GM19351 (cell line): ENCODE measurements around the gene TMEM178B.
A peak's percentile ranks its signal among the peaks of the same experiment; 100 is the strongest.
"Not testable (repeated sequence)": the region's sequence is repeated elsewhere in the genome, so short reads cannot be mapped to it uniquely, and the experiment has no call there.

Source experiments
- ATAC-seq: cut with Tn5 transposase; IDR thresholded peaks from one replicate; pipeline ENCODE4 v1.9.1; 2021; ENCODE audit warnings: mild to moderate bottlenecking, moderate library complexity; ENCODE audit not compliant: unreplicated experiment

The TMEM178B gene

DNA sequence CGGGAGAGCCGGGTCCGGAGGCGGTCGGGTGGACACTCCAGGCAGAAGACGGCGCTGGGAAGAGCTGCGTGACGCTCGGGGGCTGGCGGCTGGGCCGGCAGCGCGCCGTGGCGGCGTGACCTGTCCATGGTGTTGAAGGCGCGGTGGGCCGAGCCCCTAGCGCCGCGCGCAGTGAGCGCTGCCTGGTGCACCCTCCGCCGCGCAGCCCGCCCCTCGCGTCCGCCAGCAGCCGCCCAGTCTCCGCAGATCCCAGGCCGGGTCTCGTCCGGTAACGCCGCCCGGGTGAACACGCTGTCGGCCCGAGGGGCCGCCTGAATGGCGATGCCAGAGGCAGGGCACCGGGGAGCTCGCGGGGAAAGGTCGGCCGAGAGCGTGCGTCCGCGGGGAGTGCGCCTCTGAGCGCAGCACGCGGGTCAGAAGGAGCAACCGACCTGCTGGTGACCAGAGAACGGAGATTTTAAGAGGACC lies 657 bp upstream of the TMEM178B start:
- ATAC-seq: peak; percentile 19

DNA sequence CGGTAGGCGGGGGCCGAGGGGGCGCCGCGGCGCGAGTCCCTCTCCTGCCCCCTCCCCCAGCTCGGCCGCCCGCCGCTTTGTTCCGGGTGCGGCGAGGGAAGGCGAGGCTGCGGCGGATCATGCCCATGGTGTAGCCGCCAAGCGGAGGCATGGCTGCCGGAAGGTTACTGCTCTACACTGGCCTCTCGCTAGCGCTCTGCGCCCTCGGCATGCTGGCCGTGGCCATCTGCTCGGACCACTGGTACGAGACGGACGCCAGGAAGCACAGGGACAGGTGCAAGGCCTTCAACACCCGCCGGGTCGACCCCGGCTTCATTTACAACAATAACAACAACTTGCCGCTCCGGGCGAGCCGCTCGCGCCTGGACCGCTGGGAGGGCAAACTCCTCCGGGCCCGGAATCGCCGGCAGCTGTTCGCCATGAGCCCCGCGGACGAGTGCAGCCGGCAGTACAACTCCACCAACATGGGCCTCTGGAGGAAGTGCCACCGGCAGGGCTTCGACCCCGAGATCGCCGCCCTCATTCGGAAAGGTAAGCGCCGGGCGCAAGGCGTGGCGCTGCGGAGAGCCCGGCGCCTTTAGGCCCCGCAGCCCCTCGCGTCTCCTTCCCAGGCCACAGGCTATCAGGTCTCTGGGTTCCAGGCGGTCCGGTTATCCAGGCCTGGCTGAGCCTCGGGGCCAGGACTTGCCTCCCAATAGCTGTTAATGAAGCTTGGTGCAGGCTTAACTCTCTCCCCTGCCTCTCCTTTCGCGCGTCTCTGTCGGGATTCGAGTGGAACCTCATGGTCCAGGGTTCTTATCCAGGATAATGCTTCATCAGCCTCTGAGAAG lies 513 bp downstream of the TMEM178B start:
- peak; percentile 41 for ATAC-seq

DNA sequence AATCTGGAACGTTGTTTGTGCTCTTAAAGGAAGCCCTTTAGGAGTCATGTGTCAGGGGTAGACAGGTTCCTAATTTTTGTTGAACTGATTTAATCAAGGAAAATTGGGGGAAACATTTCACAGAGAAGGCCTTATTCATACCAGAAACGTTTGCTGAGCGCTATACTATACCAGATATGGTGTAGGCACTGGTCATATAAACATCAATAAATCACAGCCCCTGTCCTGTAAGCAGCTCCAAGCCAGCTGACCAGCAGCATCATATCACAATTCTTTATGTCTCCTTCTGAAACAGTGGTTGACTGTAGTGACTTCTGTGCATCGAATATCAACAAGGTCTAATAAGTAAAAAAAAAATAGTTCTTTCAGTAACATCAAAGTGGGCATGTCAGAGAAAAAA lies 1.1 kb downstream of the TMEM178B start:
- ATAC-seq: no peak

DNA sequence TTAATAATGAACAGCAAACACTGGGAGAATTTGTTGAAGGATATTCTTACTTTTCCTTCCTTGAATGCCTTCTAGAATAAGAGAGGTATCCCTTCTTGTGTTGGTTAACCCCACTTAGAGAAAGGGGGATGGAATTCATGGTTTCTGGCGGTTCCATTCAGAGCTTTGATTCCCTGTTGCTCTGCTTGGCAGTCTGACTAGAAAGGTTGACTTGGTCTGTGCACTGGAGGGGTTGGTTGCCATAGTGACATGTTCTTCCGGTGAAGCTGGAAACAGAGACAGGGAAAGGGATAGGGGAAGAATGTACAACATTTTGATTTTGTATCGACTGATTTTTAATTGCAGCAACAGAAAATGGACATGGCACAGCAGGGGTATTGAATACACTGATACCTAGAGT lies 2.5 kb downstream of the TMEM178B start:
- ATAC-seq: no peak

DNA sequence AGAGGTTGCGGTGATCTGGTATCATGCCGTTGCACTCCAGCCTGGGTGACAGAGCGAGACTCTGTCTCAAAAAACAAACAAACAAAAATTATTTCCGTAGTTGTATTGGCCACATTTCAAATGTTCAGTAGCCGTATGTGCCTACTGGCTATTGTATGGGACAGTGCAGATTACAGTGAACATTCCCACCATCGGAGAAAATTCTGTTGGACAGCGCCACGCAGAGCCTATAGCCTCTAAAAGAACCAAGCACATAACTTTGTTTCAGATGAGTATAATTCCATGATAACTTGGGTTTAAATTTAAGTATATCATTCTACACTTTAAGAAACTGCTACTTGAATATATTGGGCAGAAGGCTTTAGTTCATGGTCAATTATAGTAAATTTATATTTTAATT lies 5.4 kb downstream of the TMEM178B start:
- ATAC-seq: no peak

DNA sequence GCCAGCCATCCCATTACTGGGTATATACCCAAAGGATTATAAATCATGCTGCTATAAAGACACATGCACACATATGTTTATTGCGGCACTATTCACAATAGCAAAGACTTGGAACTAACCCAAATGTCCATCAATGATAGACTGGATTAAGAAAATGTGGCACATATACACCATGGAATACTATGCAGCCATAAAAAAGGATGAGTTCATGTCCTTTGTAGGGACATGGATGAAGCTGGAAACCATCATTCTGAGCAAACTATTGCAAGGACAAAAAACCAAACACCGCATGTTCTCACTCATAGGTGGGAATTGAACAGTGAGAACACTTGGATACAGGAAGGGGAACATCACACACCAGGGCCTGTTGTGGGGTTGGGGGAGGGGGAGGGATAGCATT lies 15.6 kb downstream of the TMEM178B start:
- ATAC-seq: not testable (repeated sequence)

DNA sequence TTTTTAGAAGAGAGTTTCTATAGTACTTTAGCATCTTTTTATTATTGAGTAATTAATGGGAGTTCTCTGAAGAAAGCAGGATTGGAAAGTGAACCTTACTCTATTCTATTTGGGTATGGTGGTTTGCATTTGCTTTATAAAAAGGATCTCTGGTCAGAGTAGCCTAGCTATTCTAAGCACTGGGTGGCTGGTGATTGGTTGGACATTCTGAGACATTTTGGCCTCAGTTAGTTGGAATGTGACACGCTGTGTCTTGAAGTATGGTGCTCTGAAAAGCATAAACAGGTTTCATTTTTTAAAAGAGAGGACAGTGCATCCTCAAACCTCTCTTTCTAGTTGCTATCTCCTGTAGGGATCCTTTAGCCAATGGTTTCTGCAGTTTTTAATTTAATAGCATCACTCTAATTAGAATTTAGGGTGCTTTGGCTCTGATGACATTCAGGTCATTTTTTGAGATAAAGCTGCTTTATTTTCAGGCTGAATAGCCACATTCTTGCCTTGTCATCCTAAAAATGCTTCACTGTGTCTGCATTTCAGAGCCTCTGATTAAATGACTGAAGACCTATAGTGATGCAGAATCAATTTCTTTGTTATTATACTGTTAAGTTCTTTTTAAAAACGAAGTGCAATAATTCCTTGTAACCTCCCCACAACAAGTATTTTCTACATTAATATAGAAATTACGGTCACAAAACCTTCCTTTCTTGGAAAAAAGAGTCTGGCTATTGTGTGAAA lies 20.6 kb downstream of the TMEM178B start:
- no peak for ATAC-seq

DNA sequence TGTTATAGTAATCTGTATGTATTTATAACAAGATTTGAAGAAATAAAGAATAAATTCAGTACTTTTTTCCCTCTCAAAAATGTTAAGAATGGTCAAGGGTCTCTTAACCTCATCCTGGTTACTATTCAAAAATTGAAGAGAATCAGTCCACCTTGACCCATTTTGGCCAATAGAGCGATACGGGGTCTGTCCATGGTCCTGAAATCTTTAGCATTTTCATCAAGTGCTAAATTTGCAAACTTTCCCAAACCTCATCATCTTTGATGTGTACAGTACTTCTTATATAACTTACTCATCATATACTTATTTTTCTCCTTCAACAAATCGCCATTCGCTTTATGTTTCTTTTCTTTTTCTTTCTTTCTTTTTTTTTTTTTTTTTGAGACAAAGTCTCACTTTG lies 23.6 kb downstream of the TMEM178B start:
- ATAC-seq: no peak

DNA sequence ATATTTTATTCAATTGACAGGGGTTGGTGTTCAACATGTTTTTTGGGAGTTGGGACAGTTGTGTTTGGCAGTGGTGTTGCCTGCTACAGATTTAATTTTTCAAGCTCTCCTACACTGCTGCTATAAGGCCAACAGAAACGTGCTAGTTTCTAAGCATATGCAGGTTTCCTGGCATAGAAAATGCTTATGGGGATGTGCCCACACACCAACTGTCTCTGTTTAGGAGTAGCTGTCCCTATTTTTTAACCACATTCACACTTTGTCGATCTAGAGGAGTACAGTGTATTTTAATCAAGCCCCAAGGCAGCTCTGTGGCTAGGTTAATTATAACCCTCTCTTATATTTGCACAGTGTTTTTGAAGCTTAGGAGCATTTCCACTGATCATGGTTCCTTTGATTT lies 28.6 kb downstream of the TMEM178B start:
- ATAC-seq: no peak

DNA sequence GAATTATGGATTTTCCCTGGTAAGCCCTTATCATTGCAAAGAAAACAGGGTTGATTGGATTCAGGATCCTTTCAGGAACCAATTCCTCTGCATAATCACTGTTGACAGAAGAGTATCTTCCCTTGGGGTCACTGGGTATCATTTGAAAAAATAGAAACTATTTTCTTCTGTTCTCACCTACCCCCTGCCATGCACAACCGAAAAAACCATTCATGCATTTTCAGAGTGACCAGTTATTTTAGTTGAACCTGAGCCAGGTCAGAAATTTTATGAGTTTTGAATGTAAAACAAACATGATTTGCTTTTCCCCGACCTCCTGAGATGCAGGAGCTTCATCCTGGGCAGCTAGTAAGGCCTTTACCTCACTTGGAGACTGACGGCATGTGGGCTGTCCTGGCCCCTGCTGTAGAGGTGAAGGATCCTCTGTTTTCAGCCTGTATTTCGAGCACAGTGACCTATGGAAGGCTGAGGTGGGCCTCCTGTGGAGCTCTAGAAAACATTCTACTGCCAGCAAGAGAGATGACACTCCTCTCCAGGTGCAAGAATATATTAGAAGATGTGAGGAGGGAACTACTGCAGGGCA lies 30.1 kb downstream of the TMEM178B start:
- no peak for ATAC-seq

DNA sequence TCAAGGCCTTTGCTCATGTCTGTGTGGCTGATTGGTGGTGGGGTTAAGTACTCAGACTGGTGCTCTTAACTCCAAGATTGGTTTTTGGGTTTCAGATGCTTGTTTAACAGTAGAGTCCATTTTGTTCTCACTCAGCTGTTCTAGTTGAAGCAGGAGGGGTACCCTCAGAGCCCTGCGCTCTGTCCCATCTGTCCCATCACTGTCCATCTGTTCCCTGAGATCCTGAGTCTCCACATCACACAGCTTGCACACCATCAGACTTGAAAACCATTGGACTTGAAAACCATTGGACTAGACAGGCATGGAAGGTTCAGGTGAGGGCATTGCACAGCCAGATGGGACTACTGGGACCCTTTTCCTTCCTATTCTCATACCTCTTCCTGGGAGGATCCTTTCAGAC lies 39.3 kb downstream of the TMEM178B start:
- no peak for ATAC-seq

DNA sequence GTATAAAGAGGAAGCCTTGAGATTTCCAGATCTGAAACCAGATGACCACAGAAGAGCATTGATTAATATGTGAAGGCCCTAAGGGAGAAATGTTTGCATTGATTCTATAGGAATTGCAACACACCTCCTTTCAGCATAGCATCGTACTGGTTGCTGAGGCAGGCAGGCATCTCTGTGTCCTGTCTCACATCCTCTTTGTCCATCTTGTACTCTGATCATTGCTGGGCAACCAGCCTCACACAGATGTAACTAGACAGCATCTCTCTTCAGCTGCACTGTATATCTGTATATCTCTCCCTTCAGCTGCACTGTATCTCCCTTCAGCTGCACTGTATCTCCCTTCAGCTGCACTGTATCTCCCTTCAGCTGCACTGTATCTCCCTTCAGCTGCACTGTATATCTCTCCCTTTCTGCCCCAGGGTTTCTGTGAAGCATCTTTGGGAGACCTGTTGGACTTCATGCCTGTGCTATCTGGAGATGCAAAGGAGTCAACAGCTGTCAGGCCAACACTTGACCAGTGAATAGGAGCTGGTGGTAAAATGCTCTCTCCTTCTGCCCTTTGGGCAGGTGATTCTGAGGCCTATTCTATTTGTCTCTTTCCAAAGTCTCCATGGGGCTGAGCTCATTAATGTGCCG lies 40.3 kb downstream of the TMEM178B start:
- ATAC-seq: no peak

DNA sequence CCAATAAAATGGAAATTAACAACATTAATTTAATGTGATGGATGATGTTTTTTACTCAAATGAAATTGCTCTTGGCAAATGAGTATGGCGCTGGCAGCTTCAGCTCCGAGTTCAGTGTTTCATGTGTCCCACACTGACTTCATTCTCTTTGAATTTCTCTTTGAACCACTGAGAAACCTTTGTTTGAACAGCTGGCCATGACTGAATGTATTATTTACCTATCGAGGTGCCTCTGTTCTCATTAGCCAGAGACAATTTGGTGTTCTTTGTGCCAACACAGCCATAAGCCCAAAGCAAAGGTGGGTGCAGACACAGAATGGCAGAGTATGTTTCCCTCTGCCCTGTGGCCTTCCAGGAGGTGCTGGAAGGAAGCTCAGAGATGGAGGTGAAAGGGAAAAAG lies 42.1 kb downstream of the TMEM178B start:
- ATAC-seq: no peak

DNA sequence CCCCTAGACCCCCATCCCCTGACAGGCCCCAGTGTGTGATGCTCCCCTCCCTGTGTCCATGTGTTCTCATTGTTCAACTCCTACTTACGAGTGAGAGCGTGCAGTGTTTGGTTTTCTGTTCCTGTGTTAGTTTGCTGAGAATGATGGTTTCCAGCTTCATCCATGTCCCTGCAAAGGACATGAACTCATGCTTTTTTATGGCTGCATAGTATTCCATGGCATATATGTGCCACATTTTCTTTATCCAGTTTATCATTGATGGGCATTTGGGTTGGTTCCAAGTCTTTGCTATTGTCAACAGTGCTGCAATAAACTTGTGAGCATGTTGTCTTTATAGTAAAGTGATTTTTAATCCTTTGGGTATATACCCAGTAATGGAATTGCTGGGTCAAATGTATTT lies 42.8 kb downstream of the TMEM178B start:
- not testable (repeated sequence) for ATAC-seq

DNA sequence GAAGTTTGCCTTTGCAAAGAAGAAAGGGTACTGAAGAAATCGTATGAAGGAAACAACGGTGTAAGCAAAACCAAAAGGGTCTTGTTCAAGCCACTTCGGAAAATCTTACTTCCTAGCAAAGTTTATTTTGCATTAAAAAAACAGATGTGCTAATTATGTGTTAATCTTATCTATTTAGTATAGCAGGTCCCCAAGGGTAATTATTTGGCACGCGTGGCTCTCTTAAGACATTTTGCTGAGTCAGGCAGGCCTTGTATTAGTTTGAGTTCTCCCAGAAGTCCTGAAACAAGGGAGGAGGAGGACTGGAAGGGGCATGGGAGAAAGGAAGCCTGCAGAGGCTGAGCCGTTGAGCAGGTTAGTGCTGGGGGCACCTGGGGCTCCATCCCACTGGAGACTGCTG lies 44.9 kb downstream of the TMEM178B start:
- ATAC-seq: no peak

DNA sequence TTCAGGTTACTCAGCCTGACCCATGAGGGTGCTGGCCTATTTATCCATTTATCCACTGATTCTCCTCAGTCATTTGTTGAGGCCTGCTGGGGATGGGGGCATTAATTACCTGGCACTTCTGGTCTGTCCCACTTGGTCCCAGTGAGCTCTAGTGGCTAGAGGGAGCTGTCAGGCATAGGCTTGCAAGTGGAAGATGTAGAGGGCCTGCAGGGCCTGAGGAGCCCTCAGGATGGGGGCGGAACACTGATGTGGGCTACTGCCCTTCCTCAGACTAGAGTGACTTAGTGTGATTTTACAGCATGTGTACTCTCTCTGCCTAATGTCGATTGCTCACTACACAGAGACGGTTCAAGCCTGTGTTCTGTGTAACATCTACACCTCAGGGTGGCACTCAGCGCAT lies 45.3 kb downstream of the TMEM178B start:
- ATAC-seq: no peak

DNA sequence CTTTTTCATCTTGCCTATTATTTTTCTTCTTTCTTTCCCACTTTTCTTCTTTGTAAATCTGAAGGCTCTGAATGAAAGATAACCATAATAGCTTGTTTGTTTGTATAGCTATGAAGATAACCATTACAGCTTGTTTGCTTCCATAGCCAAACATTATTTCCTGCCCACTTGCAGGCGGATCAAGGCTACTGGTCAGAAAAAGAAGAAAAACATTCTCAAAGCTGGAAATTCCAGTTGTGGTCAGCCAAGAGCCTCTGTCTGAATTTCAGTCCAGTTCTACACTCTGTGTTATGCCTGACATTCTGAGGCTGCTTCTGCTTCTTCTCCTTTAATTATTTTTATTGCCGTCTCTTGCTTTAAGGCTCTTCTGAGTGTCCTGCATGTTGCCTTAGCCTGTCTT lies 48.9 kb downstream of the TMEM178B start:
- no peak for ATAC-seq

DNA sequence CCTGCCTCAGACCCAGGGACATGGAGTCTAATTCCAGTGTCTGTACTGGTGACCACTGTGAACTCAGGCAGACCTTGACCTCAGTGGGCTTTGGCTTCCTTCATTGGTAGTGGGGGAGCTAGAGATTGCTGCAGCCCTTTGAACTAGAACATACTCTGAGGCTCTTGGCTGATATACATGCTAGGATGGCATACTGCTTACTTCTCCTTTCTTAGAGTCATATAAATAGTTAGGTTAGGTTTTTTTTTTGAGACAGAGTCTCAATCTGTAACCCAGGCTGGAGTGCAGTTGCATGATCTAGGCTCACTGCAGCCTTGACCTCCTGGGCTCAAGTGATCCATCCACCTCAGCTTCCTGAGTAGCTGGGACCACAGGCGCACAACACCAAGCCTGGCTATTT lies 49.7 kb downstream of the TMEM178B start:
- ATAC-seq: no peak

DNA sequence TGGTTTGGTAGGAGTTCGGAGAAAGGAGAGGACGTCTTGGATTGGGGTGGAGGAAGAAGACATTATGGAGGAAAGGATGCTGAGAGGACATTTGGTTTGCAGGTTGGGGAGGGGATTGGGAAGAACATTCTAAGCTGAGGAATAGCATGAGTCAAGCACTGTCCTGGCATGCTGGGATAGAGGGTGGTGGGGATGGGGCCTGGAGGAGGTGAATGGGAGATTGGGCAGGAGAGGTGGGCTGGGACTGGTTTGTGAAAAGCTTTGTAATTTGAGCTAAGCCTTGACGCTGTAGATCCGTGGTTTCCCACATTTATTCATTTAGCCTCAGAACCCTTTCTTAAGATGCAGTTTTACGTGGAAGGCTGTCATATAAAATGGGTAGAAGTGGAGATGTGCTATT lies 52.2 kb downstream of the TMEM178B start:
- ATAC-seq: no peak

DNA sequence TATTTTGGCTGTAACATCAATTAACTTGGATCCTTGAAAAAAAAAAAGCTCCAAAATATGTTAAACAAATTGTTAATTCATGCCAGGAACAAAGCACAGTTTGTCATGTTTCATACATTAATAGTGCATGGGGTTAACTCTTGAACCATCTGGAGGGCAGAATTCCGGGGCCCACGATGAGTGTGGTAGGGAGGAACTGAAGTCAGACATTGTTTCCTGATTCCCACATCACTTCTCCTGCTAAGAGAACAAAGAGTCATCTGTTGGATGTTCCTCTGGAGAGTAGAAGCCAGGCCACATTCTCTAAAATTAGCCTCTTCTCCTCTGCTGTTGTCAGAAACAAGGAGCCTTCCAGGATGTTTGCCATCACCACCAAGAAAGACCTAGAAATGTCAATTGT lies 54.6 kb downstream of the TMEM178B start:
- ATAC-seq: no peak

DNA sequence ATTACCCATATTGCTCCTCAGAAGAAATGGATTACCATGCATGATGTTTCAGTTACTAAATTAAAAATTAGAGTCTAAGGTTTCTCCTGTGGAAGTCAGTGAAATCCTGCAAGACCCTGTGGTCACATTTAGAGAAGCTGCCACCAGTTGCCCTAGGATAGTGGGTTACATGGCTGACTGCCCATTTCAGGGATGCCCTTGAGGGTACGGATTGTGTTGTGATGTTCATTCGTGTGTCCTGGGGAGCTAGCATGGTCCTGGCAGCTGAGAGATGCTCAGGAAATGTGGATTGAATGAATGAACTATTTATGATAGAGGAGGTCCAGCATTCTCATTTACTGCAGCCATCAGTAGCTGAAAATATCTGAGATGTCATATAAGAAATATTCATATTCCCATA lies 55.1 kb downstream of the TMEM178B start:
- ATAC-seq: no peak
